HG03060 (cell line): ENCODE data around the gene CCL4.
"Not testable (repeated sequence)": the region's sequence is repeated elsewhere in the genome, so short reads cannot be mapped to it uniquely, and the experiment has no call there.

Source experiments
- ATAC-seq: cut with Tn5 transposase; IDR thresholded peaks from one replicate; pipeline ENCODE4 v1.9.1; 2021; ENCODE audit warnings: low read depth, moderate number of reproducible peaks; ENCODE audit not compliant: unreplicated experiment

CCL4 gene

GRCh38 chr17:36114971-36115648 lies 11.5 kb downstream of the CCL4 start:
- ATAC-seq: not testable (repeated sequence)

GRCh38 chr17:36115649-36115977 lies 12.0 kb downstream of the CCL4 start:
- not testable (repeated sequence) for ATAC-seq

GRCh38 chr17:36117505-36118382 lies 14.1 kb downstream of the CCL4 start:
- no peak for ATAC-seq

GRCh38 chr17:36118477-36119353 lies 15.1 kb downstream of the CCL4 start:
- no peak for ATAC-seq

GRCh38 chr17:36120221-36120620 lies 16.6 kb downstream of the CCL4 start:
- ATAC-seq: no peak

GRCh38 chr17:36121099-36121498 lies 17.5 kb downstream of the CCL4 start:
- ATAC-seq: not testable (repeated sequence)

- no peak for ATAC-seq
Measured at GRCh38 chr17:36123431-36123830, 19.8 kb downstream of the CCL4 start.

GRCh38 chr17:36124879-36125824 lies 21.5 kb downstream of the CCL4 start:
- no peak for ATAC-seq

- no peak for ATAC-seq
Measured at GRCh38 chr17:36127199-36127893, 23.7 kb downstream of the CCL4 start.

- ATAC-seq: no peak
Measured at GRCh38 chr17:36127911-36128310, 24.3 kb downstream of the CCL4 start.

GRCh38 chr17:36128411-36128978 lies 24.9 kb downstream of the CCL4 start:
- no peak for ATAC-seq

GRCh38 chr17:36129616-36130015 lies 26.0 kb downstream of the CCL4 start:
- no peak for ATAC-seq

- no peak for ATAC-seq
Measured at GRCh38 chr17:36130346-36130745, 26.7 kb downstream of the CCL4 start.

- ATAC-seq: no peak
Measured at GRCh38 chr17:36131421-36131820, 27.8 kb downstream of the CCL4 start.

GRCh38 chr17:36131931-36132330 lies 28.3 kb downstream of the CCL4 start:
- ATAC-seq: no peak

GRCh38 chr17:36132421-36132831 lies 28.8 kb downstream of the CCL4 start:
- no peak for ATAC-seq

GRCh38 chr17:36133602-36134236 lies 30.1 kb downstream of the CCL4 start:
- ATAC-seq: no peak

- no peak for ATAC-seq
Measured at GRCh38 chr17:36135465-36135864, 31.8 kb downstream of the CCL4 start.
